Mammary epithelial cell (primary cell): ENCODE results near the gene IL6R.

ENCODE experiments used
- CTCF ChIP-seq, 2 donors: IDR thresholded peaks in 1 of 2; conservative IDR thresholded peaks in 1 of 2; 2 replicates each; pipeline ENCODE4 v1.5.1; 2011 to 2012; ENCODE audit warnings: inconsistent platforms in 2 of 2, low read length in 2 of 2, mild to moderate bottlenecking in 2 of 2, control low read depth in 1 of 2, low read depth in 1 of 2; ENCODE audit not compliant: insufficient read depth in 1 of 2; ENCODE audit errors: extremely low read depth in 1 of 2
- EZH2 ChIP-seq: IDR thresholded peaks from 2 replicates; pipeline ENCODE4 v1.6.1; 2012; ENCODE audit warnings: low read length, inconsistent platforms, borderline replicate concordance

GRCh38 chr1:154496383-154496782 is 91.2 kb downstream of the IL6R start:
- no peak for TF ChIP-seq CTCF (conservative IDR thresholded peaks at IDR 0.05 in 1 of 2, IDR thresholded peaks at IDR 0.05 in 1 of 2; ENCODE audit: extremely low read depth in 1 of 2, insufficient read depth in 1 of 2, low read depth in 1 of 2, low read length in 2 of 2)
- TF ChIP-seq EZH2, result no peak
